ENCODE measurements around the gene REST. TPM values are rescaled to one million over a fixed set of nuclear protein-coding genes. Genes with fewer than 3 reads are reported as not detected.

REST gene
- total and polyA plus RNA-seq, 2 of the 8 experiments (the other 6 are each of a cell fraction or from before 2014, with no cell fraction given): 10.2 to 66.3 TPM

- Histone ChIP-seq H3K4me3 (ENCODE audit: extremely low read depth in 1 of 4, insufficient read depth in 2 of 4, low read depth in 3 of 4, low read length in 4 of 4) (no peak overlapping the region), H3K27ac (ENCODE audit: low read depth, low read length) (no peak overlapping the region), H2BK12ac (ENCODE audit: low read depth, low read length) (no peak overlapping the region), H3K9ac (replicated peaks in 1 of 4; ENCODE audit: extremely low read depth in 1 of 4, low read depth in 3 of 4, low read length in 3 of 4) (no peak overlapping the region), H3K9me3 (ENCODE audit: insufficient read depth in 2 of 2, low read depth in 1 of 2, low read length in 1 of 2) (no peaks in the 10 kb centered on the region), H3K79me2 (ENCODE audit: control insufficient read depth in 1 of 2, insufficient read depth in 2 of 2, low read length in 2 of 2) (no peaks in the 10 kb centered on the region), H3K23ac (ENCODE audit: insufficient read length) (no peak overlapping the region), H3K14ac (ENCODE audit: insufficient read length) (no peak overlapping the region), H2BK20ac (ENCODE audit: low read length) (no peak overlapping the region), H2BK120ac (replicated peaks; ENCODE audit: low read depth, low read length) (no peak overlapping the region), H3K27me3 (replicated peaks in 1 of 4; ENCODE audit: control insufficient read depth in 3 of 4, extremely low read depth in 1 of 4, insufficient read depth in 3 of 4, low read length in 3 of 4) (no peaks in the 10 kb centered on the region), H3K4ac (replicated peaks; ENCODE audit: insufficient read length, low read depth, low read length) (no peak overlapping the region), H4K91ac (replicated peaks; ENCODE audit: insufficient read length, low read length) (no peak overlapping the region), H3K4me1 (replicated peaks in 1 of 4; ENCODE audit: control insufficient read depth in 3 of 4, insufficient read depth in 4 of 4, low read length in 3 of 4) (no peaks in the 10 kb centered on the region), H3K56ac (replicated peaks; ENCODE audit: insufficient read length, low read depth, low read length) (no peak overlapping the region), H2AFZ (ENCODE audit: low read length) (no peak overlapping the region), H2BK15ac (ENCODE audit: low read length) (no peak overlapping the region), H4K8ac (ENCODE audit: extremely low read depth, insufficient read depth, low read length) (no peak overlapping the region), H4K20me1 (replicated peaks in 1 of 2; ENCODE audit: control insufficient read depth in 1 of 2, insufficient read depth in 2 of 2, low read length in 2 of 2) (no peaks in the 10 kb centered on the region), H3K36me3 (ENCODE audit: control insufficient read depth in 2 of 4, insufficient read depth in 4 of 4, low read length in 3 of 4) (no peaks in the 10 kb centered on the region; a peak in 2 of 8 replicates), H3K4me2 (ENCODE audit: insufficient read depth in 1 of 2, low read depth in 2 of 2, low read length in 2 of 2) (no peak overlapping the region), H4K5ac (ENCODE audit: insufficient read length, low read depth, low read length) (no peak overlapping the region), H3K23me2 (ENCODE audit: low read depth, low read length) (no peaks in the 10 kb centered on the region), H2BK5ac (ENCODE audit: low read depth, low read length) (no peak overlapping the region), H3K79me1 (ENCODE audit: low read depth, low read length) (no peaks in the 10 kb centered on the region), H3K18ac (ENCODE audit: extremely low read depth, low read length) (no peak overlapping the region), H2AK5ac (ENCODE audit: low read depth, low read length) (no peak overlapping the region)
- DNase-seq (ENCODE audit: low read depth in 1 of 2, low spot score in 2 of 2): no peak
- CTCF ChIA-PET (ENCODE audit: partially characterized antibody): interaction anchor here (1.2 to 1.4 kb wide), 2 partner anchors 9 to 207 kb away, joined by 3 read pairs; no protein-coding TSS in a partner anchor
- 94% methylated on average over 12 of the region's 12 CpGs; no CpG with 5 or more reads in 1 of the 2 experiments for WGBS, 2 experiments (ENCODE audit: extremely low coverage in 1 of 2, insufficient coverage in 1 of 2, insufficient read length in 1 of 2, insufficient replicate concordance in 2 of 2, low coverage in 1 of 2, low lambda C conversion rate in 2 of 2, missing lambda C conversion rate in 1 of 2)
- no peak for FAIRE-seq
- POLR2A ChIA-PET (ENCODE audit: partially characterized antibody): interaction anchor here (0.9 to 2.0 kb wide), 5 partner anchors 8 to 32 kb away, joined by 3 to 6 read pairs (median 4); partner anchors contain the start of gene REST
- TF ChIP-seq CBX5 (IDR thresholded peaks at IDR 0.05; ENCODE audit: low read depth, low read length): no peak
- TF ChIP-seq MAFK (IDR thresholded peaks at IDR 0.05; ENCODE audit: low read depth, low read length): no peak
- no peak for TF ChIP-seq SP4 (IDR thresholded peaks at IDR 0.05; ENCODE audit: low read length)
- no peak for TF ChIP-seq ZNF274 (IDR thresholded peaks at IDR 0.05; ENCODE audit: borderline replicate concordance, extremely low read depth, low read length)
- TF ChIP-seq PHF8 (conservative IDR thresholded peaks at IDR 0.05; ENCODE audit: low read depth, low read length): no peak
- no peak for TF ChIP-seq SUZ12 (IDR thresholded peaks at IDR 0.05; ENCODE audit: low read length)
- no peak for TF ChIP-seq CTBP2 (IDR thresholded peaks at IDR 0.05; ENCODE audit: borderline replicate concordance, insufficient read depth, insufficient read length, low read length)
- TF ChIP-seq CTCF (IDR thresholded peaks at IDR 0.05; ENCODE audit: control extremely low read depth in 1 of 3, insufficient read depth in 1 of 3, low read depth in 1 of 3, low read length in 3 of 3): no peak
- TF ChIP-seq ASH2L (IDR thresholded peaks at IDR 0.05; ENCODE audit: low read length): no peak
- TF ChIP-seq JUND (IDR thresholded peaks at IDR 0.05; ENCODE audit: low read length): no peak
- no peak for TF ChIP-seq RBBP5 (IDR thresholded peaks at IDR 0.05; ENCODE audit: borderline replicate concordance, low read depth, low read length)
- no peak for TF ChIP-seq MAX (IDR thresholded peaks at IDR 0.05)
Measured at GRCh38 chr4:56940403-56940802, 32.7 kb downstream of the REST start.

Data from H1 (cell line).